GM19023 (cell line): ENCODE results near the gene ZAP70.

ENCODE experiments used
- ATAC-seq: cut with Tn5 transposase; IDR thresholded peaks from one replicate; pipeline ENCODE4 v1.9.1; 2021; ENCODE audit warnings: mild to moderate bottlenecking, moderate library complexity; ENCODE audit not compliant: unreplicated experiment

ZAP70 gene

GRCh38 chr2:97747716-97748115 is 34.3 kb downstream of the ZAP70 start:
- no peak for ATAC-seq

DNA sequence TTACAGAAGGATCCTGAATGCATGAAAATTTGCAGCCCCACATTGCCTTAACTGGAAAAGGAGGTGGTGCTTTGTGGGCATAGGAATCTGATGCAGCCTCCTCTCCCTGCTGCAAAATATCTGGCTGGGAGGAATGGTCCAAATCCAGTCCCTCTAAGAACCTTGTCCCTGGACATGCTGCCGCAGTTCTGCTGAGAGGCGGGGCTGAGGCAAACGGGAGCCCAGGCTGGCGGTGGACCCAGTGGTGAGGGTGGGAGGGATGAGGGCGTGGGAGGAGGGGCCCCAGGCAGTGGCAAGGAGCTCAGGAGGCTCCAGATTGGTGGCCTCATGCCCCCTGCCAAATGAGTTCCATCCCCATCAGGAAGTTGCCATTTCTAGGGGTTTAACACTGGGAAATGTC is 36.2 kb downstream of the ZAP70 start:
- ATAC-seq: no peak

DNA sequence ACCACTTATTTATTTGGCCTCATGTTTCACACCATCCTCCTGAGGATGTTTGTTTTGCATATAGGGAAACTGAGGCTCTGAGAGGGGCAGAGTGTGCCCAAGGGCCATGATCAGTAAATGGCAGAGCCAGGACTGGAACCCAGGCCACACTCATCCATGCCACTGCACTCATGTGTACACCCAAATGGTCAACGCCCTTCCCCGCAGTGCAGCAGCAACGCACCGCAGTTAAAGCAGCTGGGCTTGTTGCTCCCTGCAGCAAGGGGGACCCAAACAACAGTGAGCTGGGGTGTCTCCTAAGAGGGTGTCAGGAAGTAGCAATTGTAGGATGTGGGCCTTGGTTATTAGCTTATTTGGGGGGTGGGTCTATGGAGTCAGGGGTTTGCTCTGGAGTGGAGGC is 36.6 kb downstream of the ZAP70 start:
- no peak for ATAC-seq

- ATAC-seq: no peak
Measured at GRCh38 chr2:97751752-97752151, 38.4 kb downstream of the ZAP70 start.

DNA sequence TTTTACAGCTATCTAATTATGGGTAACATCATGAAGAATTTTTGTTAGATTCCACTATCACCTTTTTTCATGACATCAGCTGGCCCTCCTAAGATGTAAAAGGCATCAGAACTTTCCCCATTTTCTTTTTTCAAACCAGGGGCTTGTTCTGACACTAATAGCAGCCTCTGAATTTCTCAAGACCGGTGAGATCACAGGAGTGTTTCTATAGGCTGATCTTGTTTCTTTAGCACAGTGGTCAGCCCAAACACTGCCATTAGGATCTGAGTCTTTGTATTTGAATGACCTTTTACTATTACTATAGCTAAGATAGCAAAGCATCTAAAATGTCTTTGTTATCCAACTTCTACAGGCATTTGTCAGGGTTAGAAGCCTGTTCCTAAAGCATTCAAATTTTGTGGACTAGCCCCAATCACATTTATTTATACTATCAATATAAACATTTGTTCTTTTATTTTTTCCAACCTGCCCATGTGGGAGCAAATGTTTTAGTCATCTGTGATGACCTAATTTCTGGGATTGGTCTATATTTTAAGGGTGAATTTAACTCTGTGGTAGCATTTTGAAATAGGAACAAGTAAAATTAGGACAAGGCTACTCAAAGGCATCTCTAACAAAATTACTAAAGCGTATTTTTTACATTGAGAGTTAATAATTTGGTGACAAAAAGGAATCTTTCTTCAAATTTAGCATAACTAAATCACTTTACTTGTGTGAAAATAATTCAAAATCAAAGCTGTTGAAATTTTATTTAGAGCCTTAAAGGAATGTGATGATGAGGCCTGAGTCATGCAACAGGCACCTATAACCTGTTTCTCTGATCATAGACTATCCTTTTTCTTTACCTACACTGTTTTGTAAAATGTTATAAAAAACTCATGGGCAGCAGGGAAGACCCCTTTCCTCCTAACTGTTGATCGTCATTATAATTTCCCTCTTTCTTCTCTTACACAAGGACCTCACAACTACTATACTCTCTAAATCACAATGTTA is 39.3 kb downstream of the ZAP70 start:
- no peak for ATAC-seq

DNA sequence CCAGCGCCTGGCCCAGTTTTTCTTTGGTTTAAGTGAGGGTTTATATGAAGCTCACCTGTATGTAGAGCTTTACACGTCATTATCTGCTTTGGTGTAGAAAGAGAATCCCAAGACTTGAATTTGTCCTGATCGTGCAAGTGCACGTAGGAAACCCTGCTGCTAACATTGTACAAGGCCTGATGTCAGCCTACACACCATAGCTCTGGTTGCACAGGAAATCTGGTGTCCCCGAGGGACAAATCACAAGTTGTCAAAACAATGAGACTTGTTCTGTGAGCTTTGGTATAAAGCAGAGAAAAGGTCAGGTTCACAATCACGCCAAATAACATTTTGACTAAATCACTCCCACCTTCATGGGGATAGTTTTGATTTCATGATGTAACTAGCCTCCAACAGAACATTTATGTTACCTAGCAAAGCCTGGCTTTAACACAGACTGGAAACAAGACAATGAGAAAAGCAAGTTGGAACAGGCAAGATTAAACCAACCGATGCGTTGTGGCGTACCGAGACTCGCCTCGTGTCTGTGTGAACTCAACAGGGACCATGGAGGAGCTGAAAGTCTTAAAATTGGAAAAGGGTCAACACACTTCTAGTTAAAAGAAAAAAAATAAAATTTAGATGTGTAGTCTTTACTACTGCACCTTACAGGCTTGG is 41.4 kb downstream of the ZAP70 start:
- no peak for ATAC-seq

GRCh38 chr2:97755491-97755890 is 42.1 kb downstream of the ZAP70 start:
- ATAC-seq: no peak

DNA sequence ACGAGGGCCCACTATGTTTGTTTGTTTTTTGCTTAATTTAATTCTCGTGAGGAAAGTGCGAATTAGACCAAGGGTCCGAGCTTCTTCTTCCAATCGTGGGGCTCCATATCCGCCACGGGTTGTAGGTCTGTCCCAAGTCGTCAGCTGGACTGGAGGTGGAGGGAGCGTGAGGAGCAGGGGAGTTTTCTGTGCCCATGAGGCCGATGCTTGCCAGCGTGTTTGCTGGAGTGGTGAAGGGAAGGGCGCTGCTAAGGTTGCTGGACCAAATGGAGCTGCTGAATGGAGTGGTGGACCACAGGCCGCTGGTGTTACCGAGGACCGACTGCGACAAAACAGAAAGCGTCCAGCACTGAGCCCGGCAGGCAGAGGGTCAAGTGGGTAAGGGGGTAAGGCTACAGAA is 43.7 kb downstream of the ZAP70 start:
- ATAC-seq: no peak

GRCh38 chr2:97758131-97758705 is 44.8 kb downstream of the ZAP70 start:
- no peak for ATAC-seq

- ATAC-seq: no peak
Measured at GRCh38 chr2:97759727-97760407, 46.5 kb downstream of the ZAP70 start.

GRCh38 chr2:97760480-97761049 is 47.2 kb downstream of the ZAP70 start:
- no peak for ATAC-seq

- no peak for ATAC-seq
Measured at GRCh38 chr2:97761192-97761591, 47.8 kb downstream of the ZAP70 start.

DNA sequence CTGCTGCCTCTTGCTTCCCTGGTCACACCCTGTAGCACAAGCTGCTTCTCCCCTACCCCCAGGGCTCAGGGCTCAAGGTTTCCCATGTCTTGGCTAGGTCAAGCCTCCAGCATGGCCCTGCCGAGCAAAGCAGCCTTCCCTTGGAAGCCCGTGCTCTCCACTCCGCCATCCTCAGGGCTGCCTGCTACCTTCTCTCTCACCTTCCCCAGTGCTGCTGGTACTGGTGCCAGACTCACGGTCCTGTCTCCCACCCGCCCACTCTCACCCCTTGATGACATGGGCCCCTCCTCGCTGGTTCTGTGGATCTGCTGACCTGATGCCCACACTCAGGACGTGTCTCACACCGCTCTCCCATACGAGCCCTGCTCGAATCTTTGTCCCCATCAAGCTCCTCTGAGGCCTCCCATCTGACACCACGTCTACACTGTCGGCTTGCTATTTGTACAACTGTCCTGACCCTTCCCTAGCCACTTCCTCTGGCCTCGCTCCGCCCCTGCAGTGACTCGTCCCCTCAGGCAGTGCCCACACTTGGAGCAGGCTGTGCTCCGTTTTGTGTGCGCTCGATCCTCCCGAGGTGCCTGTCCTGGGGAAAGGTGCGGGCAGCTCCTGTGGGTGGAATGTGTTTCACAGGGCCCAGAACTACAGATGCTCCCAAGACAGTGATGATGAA is 49.9 kb downstream of the ZAP70 start:
- no peak for ATAC-seq

- no peak for ATAC-seq
Measured at GRCh38 chr2:97764559-97765263, 51.3 kb downstream of the ZAP70 start.

DNA sequence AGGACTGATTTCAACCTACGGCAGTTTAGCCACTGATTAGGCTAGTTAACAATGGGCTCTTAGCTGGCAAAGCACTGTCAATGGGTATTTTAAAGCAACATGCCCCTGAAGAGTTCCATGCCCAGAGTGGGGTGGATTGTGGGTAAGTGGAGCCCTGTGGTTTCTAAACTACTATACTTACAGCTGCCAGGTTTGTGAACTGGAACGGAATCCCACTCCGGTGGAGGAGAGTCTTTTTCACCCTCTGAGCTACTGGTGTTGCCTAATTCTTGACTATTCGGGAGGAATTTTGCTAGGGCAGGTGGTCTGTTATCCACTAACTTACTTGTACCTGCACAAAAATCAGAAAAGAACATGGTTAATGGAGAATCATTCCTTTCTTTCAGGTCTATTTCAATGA is 52.6 kb downstream of the ZAP70 start:
- ATAC-seq: no peak

DNA sequence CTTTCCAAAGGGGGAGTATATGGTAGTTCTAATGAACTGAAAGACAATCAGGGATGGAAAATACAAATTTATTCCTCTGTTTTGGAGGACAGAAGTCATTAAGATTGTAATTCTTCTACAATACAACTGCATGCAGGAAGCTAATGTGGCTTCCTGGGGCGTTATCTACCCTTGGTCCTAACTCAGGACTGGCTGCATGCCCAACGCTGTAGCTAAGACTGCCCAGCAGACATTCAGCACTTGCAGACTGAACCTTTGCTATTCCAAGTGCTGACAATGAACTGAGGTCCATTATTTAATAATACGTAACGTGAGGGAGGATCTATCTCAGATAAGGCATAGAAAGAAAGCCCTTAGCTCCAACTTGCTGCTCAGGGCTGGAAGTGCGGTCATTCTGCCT is 53.2 kb downstream of the ZAP70 start:
- no peak for ATAC-seq

DNA sequence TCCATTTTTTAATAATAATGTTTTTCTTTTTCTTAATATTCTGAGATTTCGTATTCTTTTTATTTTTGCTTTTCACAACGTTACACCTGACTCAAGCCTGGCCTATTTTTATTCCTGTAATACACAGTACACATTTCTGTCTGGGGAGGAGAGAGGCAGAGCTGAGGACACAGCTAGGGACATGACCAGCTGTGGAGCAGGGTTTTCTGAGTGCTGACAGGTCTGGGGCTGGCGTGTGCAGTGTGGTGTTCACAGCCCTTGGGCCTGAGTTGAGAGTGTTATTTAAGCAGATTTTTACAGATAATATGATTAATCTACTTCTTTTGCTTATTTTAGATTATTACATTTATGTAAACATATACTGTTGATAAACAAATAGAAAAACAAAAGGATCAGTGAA is 55.9 kb downstream of the ZAP70 start:
- no peak for ATAC-seq

DNA sequence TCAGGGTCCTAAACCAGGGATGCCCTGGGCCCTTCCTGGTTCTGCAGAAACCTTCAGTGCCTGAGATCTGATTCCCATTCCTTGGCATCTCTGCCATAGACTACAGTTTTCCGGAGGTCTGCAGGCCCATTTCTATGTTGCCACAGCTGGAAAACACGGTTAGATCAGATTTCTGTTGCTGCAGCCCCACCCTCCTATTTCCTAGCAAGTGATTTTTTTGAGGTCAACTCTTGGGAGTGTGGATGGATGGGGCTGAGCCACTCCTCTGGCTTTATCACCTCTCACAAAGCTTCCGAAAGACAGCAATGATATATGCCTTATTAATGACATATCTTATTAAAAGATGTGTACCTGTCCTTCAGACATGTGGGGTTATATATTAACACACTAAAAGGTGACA is 56.3 kb downstream of the ZAP70 start:
- ATAC-seq: no peak

DNA sequence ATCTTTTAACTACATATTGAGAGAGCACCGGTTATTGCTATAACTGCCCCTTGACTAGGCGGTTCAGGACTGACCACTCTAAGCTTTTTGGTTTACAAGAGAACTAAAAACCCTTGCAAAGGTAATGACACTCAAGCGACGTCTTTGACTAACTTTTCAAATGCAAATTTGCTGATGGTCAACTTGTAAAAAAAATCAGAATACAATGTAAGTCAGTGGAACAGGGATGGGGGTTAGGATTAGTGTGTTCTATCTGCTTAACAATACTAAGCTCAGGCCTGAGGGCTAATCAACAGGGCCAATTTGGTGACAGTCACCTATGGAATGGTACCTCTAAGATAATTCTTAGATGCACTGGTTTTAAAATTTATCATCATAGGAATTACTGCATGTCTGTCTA is 57.1 kb downstream of the ZAP70 start:
- no peak for ATAC-seq

GRCh38 chr2:97774425-97774824 is 61.0 kb downstream of the ZAP70 start:
- ATAC-seq: no peak
